Colonic mucosa (tissue), 4 donors: ENCODE results near the gene ARMC9. TPM values are rescaled to one million over a fixed set of nuclear protein-coding genes. Genes with fewer than 3 reads are reported as not detected.

Source experiments
- DNase-seq: peaks from one replicate; pipeline ENCODE4 v3.0.0-alpha.2; 2020
- H3K27ac ChIP-seq: fragments of 200-600 bp; one replicate; pipeline ENCODE4 v1.8.0; 2021
- H3K27me3 ChIP-seq: fragments of 200-600 bp; one replicate; pipeline ENCODE4 v1.8.0; 2021
- H3K36me3 ChIP-seq: fragments of 200-600 bp; one replicate; pipeline ENCODE4 v1.8.0; 2021
- H3K4me1 ChIP-seq: fragments of 200-600 bp; one replicate; pipeline ENCODE4 v1.8.0; 2021; ENCODE audit warnings: mild to moderate bottlenecking
- H3K4me3 ChIP-seq: fragments of 200-600 bp; one replicate; pipeline ENCODE4 v1.8.0; 2021
- H3K9ac ChIP-seq, 2 donors: one replicate each; pipeline ENCODE4 v1.7.0; 2013; ENCODE audit warnings: control low read depth in 2 of 2, low read depth in 2 of 2, low read length in 2 of 2
- H3K9me3 ChIP-seq: fragments of 200-600 bp; one replicate; pipeline ENCODE4 v1.8.0; 2021
- CTCF ChIP-seq: fragments of 200-600 bp; IDR thresholded peaks from one replicate; pipeline ENCODE4 v1.8.0; 2022; ENCODE audit warnings: antibody characterized with exemption, mild to moderate bottlenecking
- intact Hi-C: fragments of 100-400 bp; cut with DNase I; formaldehyde crosslinking; loops from one replicate; pipeline ENCODE4 v1.14.1; 2022
- total RNA-seq, 2 donors: library from RNA; stranded (reverse); fragmentation: NEBNext Ultra II Directional in 1 of 2; extraction: Animal tissue kit (Norgen Biotek cat#: 25700) in 1 of 2; gene quantifications; one replicate each; pipeline ENCODE4 v1.2.1, GENCODE V29; 2021
- donor health status: healthy.
- donor health status: DM: no; HTN: no; CAD: no.
- donor health status: DM: no; HTN: no; CAD: no.

ARMC9 gene
- total RNA-seq, 2 donors from 2014 or later: 9.8 to 17.2 TPM

GRCh38 chr2:231203087-231203486 lies 4.7 kb downstream of the ARMC9 start:
- H3K4me1 ChIP-seq: peaks cover 4% of the 10 kb centered on the region
- intact Hi-C loops: no loop called here

GRCh38 chr2:231204146-231204545 lies 5.7 kb downstream of the ARMC9 start:
- no peaks in the 10 kb centered on the region for H3K9me3 ChIP-seq
- intact Hi-C loops: no loop called here
- no peak for TF ChIP-seq CTCF
- no peak overlapping the region for H3K27ac ChIP-seq
- no peaks in the 10 kb centered on the region for H3K36me3 ChIP-seq
- no peak for DNase-seq
- no peak overlapping the region for H3K9ac ChIP-seq
- no peak overlapping the region for H3K4me3 ChIP-seq
- peaks cover 2% of the 10 kb centered on the region for H3K4me1 ChIP-seq
- H3K27me3 ChIP-seq: no peaks in the 10 kb centered on the region

More at GRCh38 chr2:231203087-231203486, 4.7 kb downstream of the ARMC9 start:
- Histone ChIP-seq H3K27me3 (no peaks in the 10 kb centered on the region), H3K4me3 (no peak overlapping the region), H3K27ac (no peak overlapping the region), H3K9ac (no peak overlapping the region), H3K36me3 (no peaks in the 10 kb centered on the region), H3K9me3 (no peaks in the 10 kb centered on the region)
- TF ChIP-seq CTCF: no peak
- no peak for DNase-seq

- Histone ChIP-seq H3K4me3 (no peak overlapping the region), H3K27me3 (no peaks in the 10 kb centered on the region), H3K27ac (no peak overlapping the region), H3K9me3 (no peaks in the 10 kb centered on the region), H3K9ac (no peak overlapping the region), H3K36me3 (no peaks in the 10 kb centered on the region), H3K4me1 (no peaks in the 10 kb centered on the region)
- no peak for TF ChIP-seq CTCF
- intact Hi-C loops: no loop called here
- DNase-seq: no peak
These were observed 6.2 kb downstream of the ARMC9 start for GRCh38 chr2:231204581-231204980.

GRCh38 chr2:231207734-231208133 lies 9.3 kb downstream of the ARMC9 start:
- Histone ChIP-seq H3K4me1 (no peaks in the 10 kb centered on the region), H3K9me3 (no peaks in the 10 kb centered on the region), H3K27ac (no peak overlapping the region), H3K9ac (no peak overlapping the region), H3K36me3 (no peaks in the 10 kb centered on the region), H3K27me3 (no peaks in the 10 kb centered on the region), H3K4me3 (no peak overlapping the region)
- intact Hi-C loops: no loop called here
- DNase-seq: no peak
- no peak for TF ChIP-seq CTCF

- no peaks in the 10 kb centered on the region for H3K4me1 ChIP-seq
- no peaks in the 10 kb centered on the region for H3K36me3 ChIP-seq
- intact Hi-C loops: no loop called here
- H3K4me3 ChIP-seq: no peak overlapping the region
- TF ChIP-seq CTCF: no peak
- H3K9ac ChIP-seq: no peak overlapping the region
- no peak overlapping the region for H3K27ac ChIP-seq
- no peak for DNase-seq
- H3K9me3 ChIP-seq: no peaks in the 10 kb centered on the region
- no peaks in the 10 kb centered on the region for H3K27me3 ChIP-seq
These were observed 12.4 kb downstream of the ARMC9 start for GRCh38 chr2:231210782-231211181.

GRCh38 chr2:231211486-231211885 lies 13.1 kb downstream of the ARMC9 start:
- TF ChIP-seq CTCF: no peak
- DNase-seq: no peak
- intact Hi-C loops: no loop called here
- no peak overlapping the region for H3K9ac ChIP-seq
- H3K4me1 ChIP-seq: no peaks in the 10 kb centered on the region
- no peak overlapping the region for H3K4me3 ChIP-seq
- no peaks in the 10 kb centered on the region for H3K9me3 ChIP-seq
- H3K27ac ChIP-seq: no peak overlapping the region
- no peaks in the 10 kb centered on the region for H3K27me3 ChIP-seq
- H3K36me3 ChIP-seq: no peaks in the 10 kb centered on the region
